ENCODE results near the gene GIGYF2.

DNA sequence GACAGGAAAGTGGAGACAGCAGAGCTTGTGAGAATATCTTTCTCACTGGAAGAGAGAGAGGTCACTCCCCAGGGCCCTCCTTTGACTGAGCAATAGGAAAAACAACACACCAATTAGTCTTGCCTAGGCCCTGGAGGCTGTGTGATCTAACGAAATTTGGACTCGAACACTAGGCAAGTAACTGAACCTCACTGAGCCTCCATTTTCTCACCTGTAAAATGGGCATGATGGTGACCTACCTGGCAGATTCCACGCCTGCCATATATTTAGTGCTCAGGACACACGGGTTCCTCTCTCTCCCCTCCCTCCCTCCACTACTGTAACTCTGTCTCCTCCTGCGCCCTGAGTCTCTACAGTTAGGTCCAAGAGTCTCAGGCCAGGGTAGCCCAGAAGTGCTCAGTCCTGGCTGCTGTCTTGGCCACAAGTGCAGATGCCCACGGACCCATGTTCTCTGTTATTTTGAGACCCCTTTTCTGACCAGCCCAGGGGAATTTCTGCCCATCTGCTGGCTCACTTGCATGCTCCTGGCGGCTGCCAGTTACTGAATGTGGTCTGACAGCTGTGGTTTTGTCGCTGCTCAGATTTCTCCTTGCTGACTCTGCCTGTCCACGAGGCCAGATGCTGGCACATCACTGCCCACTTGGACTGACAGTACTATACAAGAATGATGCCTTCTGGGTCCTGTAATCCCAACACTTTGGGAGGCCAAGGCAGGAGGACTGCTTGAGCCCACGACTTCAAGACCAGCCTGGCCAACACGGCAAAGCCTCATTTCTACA lies 9.6 kb upstream of the GIGYF2 start:
- no peak for TF ChIP-seq POLR2A (IDR thresholded peaks at IDR 0.05; ENCODE audit: extremely low read depth, insufficient read length)
- no peak for TF ChIP-seq MAX (IDR thresholded peaks at IDR 0.05; ENCODE audit: low read depth, low read length)
- TF ChIP-seq CTCF (IDR thresholded peaks at IDR 0.05; ENCODE audit: low read depth, low read length), result no peak
- no peak for TF ChIP-seq MYC (IDR thresholded peaks at IDR 0.05; ENCODE audit: low read depth, low read length)

All from NB4 (cell line).